ENCODE results near the gene SPSB4. TPM values are rescaled to one million over a fixed set of nuclear protein-coding genes. Genes with fewer than 3 reads are reported as not detected.

The SPSB4 gene
- total and polyA plus RNA-seq, 2 donors (not counting 1 experiment from before 2014, with no cell fraction given), result not detected

DNA sequence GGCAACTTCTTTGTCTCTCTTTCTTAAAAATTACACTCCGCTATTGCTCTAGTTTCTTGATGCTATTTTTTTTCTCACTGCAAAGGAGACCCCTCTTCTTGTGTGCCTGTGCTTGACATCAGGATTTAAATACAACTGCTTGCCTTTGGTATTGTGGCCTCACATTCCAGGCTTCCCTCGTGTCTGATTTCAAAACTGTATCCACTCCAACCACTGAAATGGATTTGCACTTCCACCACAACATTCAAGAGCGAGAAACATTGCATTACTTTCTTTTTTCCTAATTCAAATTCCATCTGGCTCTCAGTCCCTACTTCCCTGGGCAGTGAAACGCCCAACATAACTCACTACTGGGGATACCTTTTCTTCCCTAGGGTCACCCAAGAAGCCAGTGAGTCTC lies 130.0 kb downstream of the SPSB4 start:
- 74% methylated on average over 3 of the region's 4 CpGs for WGBS (ENCODE audit: insufficient coverage)
- no peaks in the 10 kb centered on the region for H3K4me1 ChIP-seq (ENCODE audit: control insufficient read depth in 2 of 2, insufficient read depth in 2 of 2, low read length in 2 of 2)
- H4K20me1 ChIP-seq (ENCODE audit: control insufficient read depth, insufficient read depth, low read length, poor library complexity, severe bottlenecking), result no peaks in the 10 kb centered on the region
- no peak overlapping the region for H3K4me3 ChIP-seq (ENCODE audit: control extremely low read depth in 1 of 5, extremely low read depth in 1 of 5, insufficient read depth in 1 of 5, low read depth in 2 of 5, low read length in 4 of 5)
- no peak overlapping the region for H2AFZ ChIP-seq (ENCODE audit: insufficient read depth, low read depth, low read length, poor library complexity, severe bottlenecking)
- no peak for TF ChIP-seq EZH2 (IDR thresholded peaks at IDR 0.05; ENCODE audit: borderline replicate concordance, insufficient read depth, low read depth, low read length, poor library complexity, severe bottlenecking)
- TF ChIP-seq, protein P1, sequence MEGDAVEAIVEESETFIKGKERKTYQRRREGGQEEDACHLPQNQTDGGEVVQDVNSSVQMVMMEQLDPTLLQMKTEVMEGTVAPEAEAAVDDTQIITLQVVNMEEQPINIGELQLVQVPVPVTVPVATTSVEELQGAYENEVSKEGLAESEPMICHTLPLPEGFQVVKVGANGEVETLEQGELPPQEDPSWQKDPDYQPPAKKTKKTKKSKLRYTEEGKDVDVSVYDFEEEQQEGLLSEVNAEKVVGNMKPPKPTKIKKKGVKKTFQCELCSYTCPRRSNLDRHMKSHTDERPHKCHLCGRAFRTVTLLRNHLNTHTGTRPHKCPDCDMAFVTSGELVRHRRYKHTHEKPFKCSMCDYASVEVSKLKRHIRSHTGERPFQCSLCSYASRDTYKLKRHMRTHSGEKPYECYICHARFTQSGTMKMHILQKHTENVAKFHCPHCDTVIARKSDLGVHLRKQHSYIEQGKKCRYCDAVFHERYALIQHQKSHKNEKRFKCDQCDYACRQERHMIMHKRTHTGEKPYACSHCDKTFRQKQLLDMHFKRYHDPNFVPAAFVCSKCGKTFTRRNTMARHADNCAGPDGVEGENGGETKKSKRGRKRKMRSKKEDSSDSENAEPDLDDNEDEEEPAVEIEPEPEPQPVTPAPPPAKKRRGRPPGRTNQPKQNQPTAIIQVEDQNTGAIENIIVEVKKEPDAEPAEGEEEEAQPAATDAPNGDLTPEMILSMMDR (IDR thresholded peaks at IDR 0.05), result no peak
- H3K27ac Mint-ChIP-seq, result no peak overlapping the region
- peaks cover 4% of the 10 kb centered on the region for H3K9me3 Mint-ChIP-seq (ENCODE audit: insufficient read depth)
- H3K9ac ChIP-seq (ENCODE audit: low read length), result no peak overlapping the region
- peaks cover 37% of the 10 kb centered on the region for H3K27me3 Mint-ChIP-seq
- ATAC-seq (ENCODE audit: low read depth) (no peak), DNase-seq (no peak)
- no peaks in the 10 kb centered on the region for H3K79me2 ChIP-seq (ENCODE audit: control insufficient read depth, insufficient read depth, low read length)
- ChIA-PET CTCF (no interaction called here), POLR2A (no interaction called here)
- H3K4me3 Mint-ChIP-seq, result no peak overlapping the region
- peaks cover 0 to 6% (median 3%) of the 10 kb centered on the region in 3 donors for H3K9me3 ChIP-seq (ENCODE audit: control extremely low read depth in 1 of 3, control insufficient read depth in 2 of 3, insufficient read depth in 1 of 3, low read length in 2 of 3)
- no peak overlapping the region for H3K4me2 ChIP-seq (replicated peaks; ENCODE audit: low read depth, low read length, poor library complexity, severe bottlenecking)
- intact Hi-C loops (cut with micrococcal nuclease), result no loop called here
- no peaks in the 10 kb centered on the region for H3K36me3 ChIP-seq (replicated peaks in 1 of 2; ENCODE audit: control extremely low read depth in 1 of 2, control insufficient read depth in 1 of 2, extremely low read depth in 1 of 2, insufficient read depth in 2 of 2, low read length in 1 of 2)
- H3K27ac ChIP-seq (ENCODE audit: low read length in 2 of 2), result no peak overlapping the region
- H3K4me1 Mint-ChIP-seq, result no peaks in the 10 kb centered on the region
- peaks cover 0 to 19% (median 0%) of the 10 kb centered on the region in 4 experiments for H3K27me3 ChIP-seq (replicated peaks in 1 of 4; ENCODE audit: control extremely low read depth in 1 of 4, control insufficient read depth in 3 of 4, insufficient read depth in 4 of 4, low read length in 3 of 4)

- Histone ChIP-seq H3K27ac (ENCODE audit: low read length in 2 of 2) (no peak overlapping the region), H3K4me1 (ENCODE audit: control insufficient read depth in 2 of 2, insufficient read depth in 2 of 2, low read length in 2 of 2) (no peaks in the 10 kb centered on the region), H3K9ac (ENCODE audit: low read length) (no peak overlapping the region), H3K9me3 (ENCODE audit: control extremely low read depth in 1 of 3, control insufficient read depth in 2 of 3, insufficient read depth in 1 of 3, low read length in 2 of 3) (peaks cover 0 to 6% (median 3%) of the 10 kb centered on the region in 3 donors), H3K27me3 (replicated peaks in 1 of 4; ENCODE audit: control extremely low read depth in 1 of 4, control insufficient read depth in 3 of 4, insufficient read depth in 4 of 4, low read length in 3 of 4) (peaks cover 0 to 20% (median 0%) of the 10 kb centered on the region in 4 experiments), H3K36me3 (replicated peaks in 1 of 2; ENCODE audit: control extremely low read depth in 1 of 2, control insufficient read depth in 1 of 2, extremely low read depth in 1 of 2, insufficient read depth in 2 of 2, low read length in 1 of 2) (no peaks in the 10 kb centered on the region), H2AFZ (ENCODE audit: insufficient read depth, low read depth, low read length, poor library complexity, severe bottlenecking) (no peak overlapping the region), H3K4me2 (replicated peaks; ENCODE audit: low read depth, low read length, poor library complexity, severe bottlenecking) (no peak overlapping the region), H3K4me3 (ENCODE audit: control extremely low read depth in 1 of 5, extremely low read depth in 1 of 5, insufficient read depth in 1 of 5, low read depth in 2 of 5, low read length in 4 of 5) (no peak overlapping the region), H3K79me2 (ENCODE audit: control insufficient read depth, insufficient read depth, low read length) (no peaks in the 10 kb centered on the region), H4K20me1 (ENCODE audit: control insufficient read depth, insufficient read depth, low read length, poor library complexity, severe bottlenecking) (no peaks in the 10 kb centered on the region)
- ATAC-seq (ENCODE audit: low read depth), result no peak
- CTCF ChIA-PET, result no interaction called here
- TF ChIP-seq EZH2 (IDR thresholded peaks at IDR 0.05; ENCODE audit: borderline replicate concordance, insufficient read depth, low read depth, low read length, poor library complexity, severe bottlenecking), result no peak
- TF ChIP-seq, protein P1 (IDR thresholded peaks at IDR 0.05), result no peak
- POLR2A ChIA-PET, result no interaction called here
- DNase-seq, result no peak
- intact Hi-C loops (cut with micrococcal nuclease), result no loop called here
- H3K27me3 Mint-ChIP-seq, result peaks cover 39% of the 10 kb centered on the region
- peaks cover 4% of the 10 kb centered on the region for H3K9me3 Mint-ChIP-seq (ENCODE audit: insufficient read depth)
- no peaks in the 10 kb centered on the region for H3K4me1 Mint-ChIP-seq
- H3K4me3 Mint-ChIP-seq, result no peak overlapping the region
- no peak overlapping the region for H3K27ac Mint-ChIP-seq
- 81% methylated on average over 3 of the region's 3 CpGs for WGBS (ENCODE audit: insufficient coverage)
Observed at GRCh38 chr3:141181819-141182218, 130.7 kb downstream of the SPSB4 start.
